Neural crest cell (in vitro differentiated cells): ENCODE data around the gene GNPTG. TPM values are rescaled to one million over a fixed set of nuclear protein-coding genes. Genes with fewer than 3 reads are reported as not detected.

ENCODE experiments used
- DNase-seq: peaks from one replicate; pipeline ENCODE4 v3.0.0; 2021; ENCODE audit warnings: low read depth, mixed read lengths, low spot score
- H3K27ac Mint-ChIP-seq: one replicate; pipeline ENCODE4 v1.8.0; 2021; ENCODE audit warnings: mild to moderate bottlenecking, mixed read lengths; ENCODE audit not compliant: unreplicated experiment
- H3K27me3 Mint-ChIP-seq: 2 replicates; pipeline ENCODE4 v1.8.0; 2021; ENCODE audit warnings: low read depth, mild to moderate bottlenecking, mixed read lengths
- H3K36me3 Mint-ChIP-seq: 2 replicates; pipeline ENCODE4 v1.8.0; 2021; ENCODE audit warnings: low read depth, mild to moderate bottlenecking, mixed read lengths
- H3K4me1 Mint-ChIP-seq: 2 replicates; pipeline ENCODE4 v1.8.0; 2021; ENCODE audit warnings: mixed read lengths
- H3K4me3 Mint-ChIP-seq: one replicate; pipeline ENCODE4 v1.8.0; 2021; ENCODE audit warnings: mild to moderate bottlenecking, mixed read lengths
- H3K9me3 Mint-ChIP-seq: 2 replicates; pipeline ENCODE4 v1.8.0; 2021; ENCODE audit warnings: mixed read lengths
- CTCF ChIP-seq: fragments of 200-600 bp; sonication (generic); conservative IDR thresholded peaks from 2 replicates; pipeline ENCODE4 v1.5.0; 2021; ENCODE audit warnings: antibody characterized with exemption, mild to moderate bottlenecking
- total RNA-seq: library from RNA; stranded (reverse); gene quantifications from 2 replicates; pipeline ENCODE4 v1.2.1, GENCODE V29; 2021

The GNPTG gene
- total RNA-seq, 1 donor from 2014 or later = 38.3 TPM

- no peaks in the 10 kb centered on the region for H3K36me3 Mint-ChIP-seq
- H3K27ac Mint-ChIP-seq = no peak overlapping the region
- no peak overlapping the region for H3K4me3 Mint-ChIP-seq
- no peaks in the 10 kb centered on the region for H3K9me3 Mint-ChIP-seq
- no peaks in the 10 kb centered on the region for H3K27me3 Mint-ChIP-seq
- TF ChIP-seq CTCF = no peak
- no peaks in the 10 kb centered on the region for H3K4me1 Mint-ChIP-seq
- DNase-seq = no peak
Measured at GRCh38 chr16:1389762-1390161, 38.0 kb downstream of the GNPTG start.

- Mint-ChIP-seq H3K27ac (no peak overlapping the region), H3K36me3 (no peaks in the 10 kb centered on the region), H3K27me3 (no peaks in the 10 kb centered on the region), H3K4me1 (no peaks in the 10 kb centered on the region), H3K4me3 (no peak overlapping the region), H3K9me3 (no peaks in the 10 kb centered on the region)
- DNase-seq = no peak
- no peak for TF ChIP-seq CTCF
Measured at GRCh38 chr16:1390239-1390779, 38.6 kb downstream of the GNPTG start.

- Mint-ChIP-seq H3K9me3 (no peaks in the 10 kb centered on the region), H3K27me3 (no peaks in the 10 kb centered on the region), H3K4me1 (no peaks in the 10 kb centered on the region), H3K36me3 (no peaks in the 10 kb centered on the region), H3K27ac (no peak overlapping the region), H3K4me3 (no peak overlapping the region)
- no peak for DNase-seq
- no peak for TF ChIP-seq CTCF
Measured at GRCh38 chr16:1392826-1393225, 41.1 kb downstream of the GNPTG start.

- Mint-ChIP-seq H3K9me3 (no peaks in the 10 kb centered on the region), H3K4me1 (no peaks in the 10 kb centered on the region), H3K4me3 (no peak overlapping the region), H3K27me3 (no peaks in the 10 kb centered on the region), H3K27ac (no peak overlapping the region), H3K36me3 (no peaks in the 10 kb centered on the region)
- no peak for DNase-seq
- no peak for TF ChIP-seq CTCF
Measured at GRCh38 chr16:1393613-1394176, 42.0 kb downstream of the GNPTG start.

GRCh38 chr16:1394367-1394951 is 42.7 kb downstream of the GNPTG start:
- no peaks in the 10 kb centered on the region for H3K9me3 Mint-ChIP-seq
- H3K4me3 Mint-ChIP-seq = no peak overlapping the region
- no peak for TF ChIP-seq CTCF
- H3K27ac Mint-ChIP-seq = no peak overlapping the region
- H3K36me3 Mint-ChIP-seq = no peaks in the 10 kb centered on the region
- no peak for DNase-seq
- no peaks in the 10 kb centered on the region for H3K27me3 Mint-ChIP-seq
- H3K4me1 Mint-ChIP-seq = no peaks in the 10 kb centered on the region
